LNCaP clone FGC (cell line): Measurements from ENCODE around the gene C3orf85.

ENCODE experiments used
- DNase-seq: peaks from one replicate; pipeline ENCODE4 v3.0.0-alpha.2; 2011; ENCODE audit warnings: low read depth
- H3K4me3 ChIP-seq: 2 replicates; pipeline ENCODE4 v1.5.1; 2011; ENCODE audit warnings: mild to moderate bottlenecking, low read depth, low read length, control low read depth
- TF ChIP-seq, protein P1 (sequence below): IDR thresholded peaks from 2 replicates; pipeline ENCODE4 v1.5.1; 2012; ENCODE audit warnings: mild to moderate bottlenecking; ENCODE audit not compliant: control insufficient read depth, insufficient read depth; ENCODE audit errors: extremely low read depth

Gene C3orf85

DNA sequence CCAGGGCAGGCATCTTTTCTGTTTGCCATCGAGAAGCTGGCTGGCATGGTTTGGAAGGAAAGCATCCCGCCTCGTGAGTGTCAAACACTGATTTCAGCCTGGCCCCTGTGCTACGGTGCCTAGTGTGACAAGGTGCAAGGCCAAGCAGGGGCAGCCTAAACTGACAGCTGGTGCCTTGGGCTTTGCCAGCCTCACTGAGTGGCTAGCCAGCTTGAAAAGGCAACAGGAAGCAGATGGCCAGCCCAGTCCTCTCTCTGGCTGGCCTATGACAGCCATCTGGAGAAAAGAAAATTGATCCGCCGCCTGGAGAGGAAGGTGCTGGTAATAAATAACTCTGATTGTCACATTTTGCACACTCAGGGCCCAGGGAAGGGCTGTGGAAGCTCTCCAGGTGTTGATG lies 52.2 kb downstream of the C3orf85 start:
- no peak for DNase-seq
- H3K4me3 ChIP-seq: no peak overlapping the region
- TF ChIP-seq, protein P1, sequence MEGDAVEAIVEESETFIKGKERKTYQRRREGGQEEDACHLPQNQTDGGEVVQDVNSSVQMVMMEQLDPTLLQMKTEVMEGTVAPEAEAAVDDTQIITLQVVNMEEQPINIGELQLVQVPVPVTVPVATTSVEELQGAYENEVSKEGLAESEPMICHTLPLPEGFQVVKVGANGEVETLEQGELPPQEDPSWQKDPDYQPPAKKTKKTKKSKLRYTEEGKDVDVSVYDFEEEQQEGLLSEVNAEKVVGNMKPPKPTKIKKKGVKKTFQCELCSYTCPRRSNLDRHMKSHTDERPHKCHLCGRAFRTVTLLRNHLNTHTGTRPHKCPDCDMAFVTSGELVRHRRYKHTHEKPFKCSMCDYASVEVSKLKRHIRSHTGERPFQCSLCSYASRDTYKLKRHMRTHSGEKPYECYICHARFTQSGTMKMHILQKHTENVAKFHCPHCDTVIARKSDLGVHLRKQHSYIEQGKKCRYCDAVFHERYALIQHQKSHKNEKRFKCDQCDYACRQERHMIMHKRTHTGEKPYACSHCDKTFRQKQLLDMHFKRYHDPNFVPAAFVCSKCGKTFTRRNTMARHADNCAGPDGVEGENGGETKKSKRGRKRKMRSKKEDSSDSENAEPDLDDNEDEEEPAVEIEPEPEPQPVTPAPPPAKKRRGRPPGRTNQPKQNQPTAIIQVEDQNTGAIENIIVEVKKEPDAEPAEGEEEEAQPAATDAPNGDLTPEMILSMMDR: no peak

DNA sequence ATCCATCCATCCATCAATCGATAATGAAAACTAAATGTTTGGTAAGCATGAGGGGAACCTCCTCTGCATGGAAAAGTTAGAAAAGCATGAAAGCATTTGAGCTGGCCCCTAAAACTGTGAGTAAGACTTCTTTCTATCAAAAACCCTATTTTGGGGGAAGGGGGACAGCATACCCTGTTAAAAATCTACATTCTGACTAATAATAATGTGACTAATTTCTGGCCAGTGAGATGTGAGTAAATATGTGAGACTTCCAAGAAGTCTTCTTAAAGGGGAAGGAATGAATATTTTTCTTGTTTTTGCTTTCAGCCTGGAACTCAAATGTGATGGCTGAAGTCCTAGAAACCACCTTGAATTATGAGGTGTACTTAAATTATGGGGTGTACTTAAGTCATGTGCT lies 54.9 kb downstream of the C3orf85 start:
- TF ChIP-seq, protein P1: no peak
- DNase-seq: no peak
- no peak overlapping the region for H3K4me3 ChIP-seq

DNA sequence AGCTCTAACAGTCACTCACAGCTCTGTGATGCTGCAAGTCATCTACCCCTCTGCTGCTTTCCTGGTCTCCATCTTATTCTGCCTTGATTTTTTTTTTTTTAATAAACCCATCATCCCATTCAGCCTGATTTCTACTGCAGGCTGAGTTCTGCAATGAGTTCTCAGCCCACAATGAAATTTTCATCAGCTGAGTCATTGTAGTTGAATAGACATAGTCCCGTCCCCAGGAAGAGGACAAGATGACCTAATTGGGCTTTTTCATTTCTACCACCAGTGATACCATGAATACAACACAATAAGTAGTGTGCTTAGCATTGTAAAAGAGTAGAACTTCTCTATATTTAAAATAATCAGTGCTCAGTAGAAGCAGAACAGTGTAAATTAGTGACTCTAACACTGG lies 59.3 kb downstream of the C3orf85 start:
- TF ChIP-seq, protein P1: no peak
- no peak overlapping the region for H3K4me3 ChIP-seq
- no peak for DNase-seq
